HepG2 (cell line): Measurements from ENCODE around the gene CADPS. TPM values are rescaled to one million over a fixed set of nuclear protein-coding genes. Genes with fewer than 3 reads are reported as not detected.

ENCODE experiments used
- ESRRA ChIP-seq: sonication (generic); formaldehyde crosslinking; IDR thresholded peaks from 2 replicates; pipeline ENCODE4 v1.5.1; 2020; ENCODE audit warnings: mild to moderate bottlenecking, low read depth, missing genetic modification reagents
- FOXC1 ChIP-seq: sonication (generic); formaldehyde crosslinking; IDR thresholded peaks from 2 replicates; pipeline ENCODE4 v1.8.0; 2022; ENCODE audit warnings: mild to moderate bottlenecking, missing genetic modification reagents, borderline replicate concordance
- FOXK2 ChIP-seq: fragments of 450-650 bp; IDR thresholded peaks from 2 replicates; pipeline ENCODE4 v1.6.1; 2016
- MAFK ChIP-seq, 2 experiments: IDR thresholded peaks in 1 of 2; conservative IDR thresholded peaks in 1 of 2; 2 replicates each; pipeline ENCODE4 v1.6.1; 2011; ENCODE audit warnings: improper control_type of control experiment in 2 of 2, low read length in 2 of 2
- MED8 ChIP-seq: sonication (generic); formaldehyde crosslinking; IDR thresholded peaks from 2 replicates; pipeline ENCODE4 v1.8.1; 2023; ENCODE audit warnings: mild to moderate bottlenecking, missing genetic modification reagents; ENCODE audit not compliant: insufficient replicate concordance
- NFE2L1 ChIP-seq: sonication (generic); formaldehyde crosslinking; IDR thresholded peaks from 2 replicates; pipeline ENCODE4 v1.4.0; 2020; ENCODE audit warnings: missing genetic modification reagents, mild to moderate bottlenecking, borderline replicate concordance
- SOX13 ChIP-seq, 3 experiments: fragments of 450-650 bp in 1 of 3; sonication (generic) in 1 of 3; formaldehyde crosslinking in 1 of 3; IDR thresholded peaks in 2 of 3; conservative IDR thresholded peaks in 1 of 3; 2 replicates each; pipeline versions ENCODE4 v1.5.0 to v1.6.1; 2016 to 2020; ENCODE audit warnings: antibody characterized with exemption in 1 of 3, mild to moderate bottlenecking in 1 of 3, missing compliant biosample characterization in 1 of 3, missing genetic modification reagents in 1 of 3, moderate library complexity in 1 of 3
- SYNCRIP ChIP-seq: fragments of 200-400 bp; formaldehyde crosslinking; IDR thresholded peaks from 2 replicates; pipeline ENCODE4 v1.6.1; 2018; ENCODE audit warnings: mild to moderate bottlenecking, low read depth, low read length; ENCODE audit not compliant: insufficient read depth
- TBX3 ChIP-seq: fragments of 450-650 bp; IDR thresholded peaks from 2 replicates; pipeline ENCODE4 v1.6.1; 2017; ENCODE audit warnings: antibody characterized with exemption, mild to moderate bottlenecking, inconsistent platforms, borderline replicate concordance
- TRIM24 ChIP-seq: sonication (generic); formaldehyde crosslinking; IDR thresholded peaks from 2 replicates; pipeline ENCODE4 v1.8.0; 2022; ENCODE audit warnings: mild to moderate bottlenecking, missing genetic modification reagents
- ZNF180 ChIP-seq: sonication (generic); formaldehyde crosslinking; IDR thresholded peaks from 2 replicates; pipeline ENCODE4 v1.4.0; 2020; ENCODE audit warnings: low read depth, missing genetic modification reagents, borderline replicate concordance
- ZNF598 ChIP-seq: sonication (generic); formaldehyde crosslinking; IDR thresholded peaks from 2 replicates; pipeline ENCODE4 v1.5.1; 2020; ENCODE audit warnings: mild to moderate bottlenecking, missing genetic modification reagents, borderline replicate concordance
- ZNF788 ChIP-seq: sonication (generic); formaldehyde crosslinking; IDR thresholded peaks from 2 replicates; pipeline ENCODE4 v1.5.0; 2020; ENCODE audit warnings: mild to moderate bottlenecking, missing genetic modification reagents, borderline replicate concordance
- ZNF816 ChIP-seq: sonication (generic); formaldehyde crosslinking; IDR thresholded peaks from 2 replicates; pipeline ENCODE4 v1.8.0; 2022; ENCODE audit warnings: missing genetic modification reagents, mild to moderate bottlenecking, borderline replicate concordance
- polyA plus RNA-seq, 8 experiments: library from polyadenylated mRNA; depleted of rRNA in 3 of 8; stranded (reverse) in 7 of 8; unstranded in 1 of 8; fragments of >200 nt; fragmentation: Illumina TruSeq in 4 of 8; extraction: Trizol in 4 of 8; gene quantifications; 2 replicates each; pipeline versions ENCODE4 v1.2.1 to v1.2.3, GENCODE V29; 2011 to 2016; ENCODE audit warnings: low read depth in 4 of 8, missing spikeins in 1 of 8, mixed read lengths in 1 of 8; ENCODE audit not compliant: insufficient read depth in 1 of 8
- total RNA-seq, 5 experiments: library from RNA; depleted of rRNA; stranded (reverse); fragments of >200 nt; fragmentation: Illumina TruSeq; extraction: Trizol; gene quantifications; 2 replicates each; pipeline ENCODE4 v1.2.3, GENCODE V29; 2016; ENCODE audit warnings: low read depth in 1 of 5
- TF ChIP-seq, protein P1 (sequence below): IDR thresholded peaks from 2 replicates; pipeline ENCODE4 v1.6.1; 2016; ENCODE audit warnings: low read depth, control low read depth
- TF ChIP-seq, protein P2 (sequence below): sonication (generic); formaldehyde crosslinking; IDR thresholded peaks from 2 replicates; pipeline ENCODE4 v1.4.0; 2020; ENCODE audit warnings: missing genetic modification reagents
- TF ChIP-seq, protein P3 (sequence below): sonication (generic); formaldehyde crosslinking; conservative IDR thresholded peaks from 2 replicates; pipeline ENCODE4 v1.4.0; 2020; ENCODE audit warnings: missing genetic modification reagents
- TF ChIP-seq, protein P4 (sequence below): sonication (generic); formaldehyde crosslinking; IDR thresholded peaks from 2 replicates; pipeline ENCODE4 v1.4.0; 2020; ENCODE audit warnings: missing genetic modification reagents, borderline replicate concordance

Gene CADPS
- total and polyA plus RNA-seq, 2 of the 13 experiments (the other 11 are each of a cell fraction or from before 2014, with no cell fraction given): not detected

DNA sequence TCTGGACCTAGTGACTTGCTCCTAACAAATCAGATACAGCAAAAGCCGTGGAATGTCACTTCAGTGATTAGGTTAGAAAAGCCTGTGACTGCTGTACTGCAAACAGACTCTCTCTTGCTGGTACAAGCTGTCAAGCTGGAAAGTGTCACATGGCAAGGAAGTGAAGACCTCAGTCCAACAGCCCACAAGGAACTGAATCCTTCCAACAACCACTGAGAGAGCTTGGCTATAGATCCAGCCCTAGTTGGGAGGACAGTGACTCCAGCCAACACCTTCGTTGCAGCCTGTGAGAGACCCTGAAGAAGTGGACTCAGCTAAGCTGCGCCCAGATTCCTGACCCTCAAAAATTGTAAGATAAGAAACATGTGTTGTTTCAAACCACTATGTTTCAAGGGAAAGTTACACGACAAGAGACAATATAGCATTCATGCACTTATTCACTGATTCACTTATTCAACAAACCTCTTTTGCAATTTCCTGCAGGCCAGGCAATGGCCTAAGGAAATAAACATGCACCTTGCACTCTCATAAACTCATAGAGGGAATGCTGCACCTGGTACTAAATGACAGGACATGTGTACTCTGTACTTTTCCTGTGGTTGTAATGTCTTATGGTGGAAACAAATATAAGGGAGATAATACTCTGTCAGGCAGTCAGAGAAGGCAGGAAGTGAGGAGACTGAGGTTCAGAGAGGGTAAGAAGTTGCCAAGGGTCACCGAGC, 142.9 kb downstream of the CADPS start (continued):
- TF ChIP-seq, protein P1, sequence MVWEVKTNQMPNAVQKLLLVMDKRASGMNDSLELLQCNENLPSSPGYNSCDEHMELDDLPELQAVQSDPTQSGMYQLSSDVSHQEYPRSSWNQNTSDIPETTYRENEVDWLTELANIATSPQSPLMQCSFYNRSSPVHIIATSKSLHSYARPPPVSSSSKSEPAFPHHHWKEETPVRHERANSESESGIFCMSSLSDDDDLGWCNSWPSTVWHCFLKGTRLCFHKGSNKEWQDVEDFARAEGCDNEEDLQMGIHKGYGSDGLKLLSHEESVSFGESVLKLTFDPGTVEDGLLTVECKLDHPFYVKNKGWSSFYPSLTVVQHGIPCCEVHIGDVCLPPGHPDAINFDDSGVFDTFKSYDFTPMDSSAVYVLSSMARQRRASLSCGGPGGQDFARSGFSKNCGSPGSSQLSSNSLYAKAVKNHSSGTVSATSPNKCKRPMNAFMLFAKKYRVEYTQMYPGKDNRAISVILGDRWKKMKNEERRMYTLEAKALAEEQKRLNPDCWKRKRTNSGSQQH (CRISPR knock-in tag): no peak
- peak; percentile 99 for TF ChIP-seq TRIM24 (CRISPR knock-in tag)
- no peak for TF ChIP-seq ZNF598 (CRISPR knock-in tag)
- TF ChIP-seq SYNCRIP: no peak
- TF ChIP-seq, protein P2, sequence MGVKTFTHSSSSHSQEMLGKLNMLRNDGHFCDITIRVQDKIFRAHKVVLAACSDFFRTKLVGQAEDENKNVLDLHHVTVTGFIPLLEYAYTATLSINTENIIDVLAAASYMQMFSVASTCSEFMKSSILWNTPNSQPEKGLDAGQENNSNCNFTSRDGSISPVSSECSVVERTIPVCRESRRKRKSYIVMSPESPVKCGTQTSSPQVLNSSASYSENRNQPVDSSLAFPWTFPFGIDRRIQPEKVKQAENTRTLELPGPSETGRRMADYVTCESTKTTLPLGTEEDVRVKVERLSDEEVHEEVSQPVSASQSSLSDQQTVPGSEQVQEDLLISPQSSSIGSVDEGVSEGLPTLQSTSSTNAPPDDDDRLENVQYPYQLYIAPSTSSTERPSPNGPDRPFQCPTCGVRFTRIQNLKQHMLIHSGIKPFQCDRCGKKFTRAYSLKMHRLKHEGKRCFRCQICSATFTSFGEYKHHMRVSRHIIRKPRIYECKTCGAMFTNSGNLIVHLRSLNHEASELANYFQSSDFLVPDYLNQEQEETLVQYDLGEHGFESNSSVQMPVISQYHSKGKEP (CRISPR knock-in tag): no peak
- peak; percentile 19; the same call in 1 of the 2 replicates for TF ChIP-seq TBX3
- TF ChIP-seq, protein P3, sequence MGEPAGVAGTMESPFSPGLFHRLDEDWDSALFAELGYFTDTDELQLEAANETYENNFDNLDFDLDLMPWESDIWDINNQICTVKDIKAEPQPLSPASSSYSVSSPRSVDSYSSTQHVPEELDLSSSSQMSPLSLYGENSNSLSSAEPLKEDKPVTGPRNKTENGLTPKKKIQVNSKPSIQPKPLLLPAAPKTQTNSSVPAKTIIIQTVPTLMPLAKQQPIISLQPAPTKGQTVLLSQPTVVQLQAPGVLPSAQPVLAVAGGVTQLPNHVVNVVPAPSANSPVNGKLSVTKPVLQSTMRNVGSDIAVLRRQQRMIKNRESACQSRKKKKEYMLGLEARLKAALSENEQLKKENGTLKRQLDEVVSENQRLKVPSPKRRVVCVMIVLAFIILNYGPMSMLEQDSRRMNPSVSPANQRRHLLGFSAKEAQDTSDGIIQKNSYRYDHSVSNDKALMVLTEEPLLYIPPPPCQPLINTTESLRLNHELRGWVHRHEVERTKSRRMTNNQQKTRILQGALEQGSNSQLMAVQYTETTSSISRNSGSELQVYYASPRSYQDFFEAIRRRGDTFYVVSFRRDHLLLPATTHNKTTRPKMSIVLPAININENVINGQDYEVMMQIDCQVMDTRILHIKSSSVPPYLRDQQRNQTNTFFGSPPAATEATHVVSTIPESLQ (CRISPR knock-in tag): no peak
- no peak for TF ChIP-seq NFE2L1
- peak; percentile 29; the same call in 1 of the 2 replicates for TF ChIP-seq ESRRA (CRISPR knock-in tag)
- TF ChIP-seq SOX13 (IDR thresholded peaks at IDR 0.05): peak; percentile 48; the same call in 1 of the 2 replicates
- peak in 1 of 2 experiments; percentile 86; a peak in 2 of 4 replicates for TF ChIP-seq SOX13 (CRISPR knock-in tag; conservative IDR thresholded peaks at IDR 0.05 in 1 of 2, IDR thresholded peaks at IDR 0.05 in 1 of 2)
- TF ChIP-seq ZNF816: peak; percentile 55; the same call in 1 of the 2 replicates
- TF ChIP-seq FOXK2: peak; percentile 83; the same call in 1 of the 2 replicates
- TF ChIP-seq, protein P4, sequence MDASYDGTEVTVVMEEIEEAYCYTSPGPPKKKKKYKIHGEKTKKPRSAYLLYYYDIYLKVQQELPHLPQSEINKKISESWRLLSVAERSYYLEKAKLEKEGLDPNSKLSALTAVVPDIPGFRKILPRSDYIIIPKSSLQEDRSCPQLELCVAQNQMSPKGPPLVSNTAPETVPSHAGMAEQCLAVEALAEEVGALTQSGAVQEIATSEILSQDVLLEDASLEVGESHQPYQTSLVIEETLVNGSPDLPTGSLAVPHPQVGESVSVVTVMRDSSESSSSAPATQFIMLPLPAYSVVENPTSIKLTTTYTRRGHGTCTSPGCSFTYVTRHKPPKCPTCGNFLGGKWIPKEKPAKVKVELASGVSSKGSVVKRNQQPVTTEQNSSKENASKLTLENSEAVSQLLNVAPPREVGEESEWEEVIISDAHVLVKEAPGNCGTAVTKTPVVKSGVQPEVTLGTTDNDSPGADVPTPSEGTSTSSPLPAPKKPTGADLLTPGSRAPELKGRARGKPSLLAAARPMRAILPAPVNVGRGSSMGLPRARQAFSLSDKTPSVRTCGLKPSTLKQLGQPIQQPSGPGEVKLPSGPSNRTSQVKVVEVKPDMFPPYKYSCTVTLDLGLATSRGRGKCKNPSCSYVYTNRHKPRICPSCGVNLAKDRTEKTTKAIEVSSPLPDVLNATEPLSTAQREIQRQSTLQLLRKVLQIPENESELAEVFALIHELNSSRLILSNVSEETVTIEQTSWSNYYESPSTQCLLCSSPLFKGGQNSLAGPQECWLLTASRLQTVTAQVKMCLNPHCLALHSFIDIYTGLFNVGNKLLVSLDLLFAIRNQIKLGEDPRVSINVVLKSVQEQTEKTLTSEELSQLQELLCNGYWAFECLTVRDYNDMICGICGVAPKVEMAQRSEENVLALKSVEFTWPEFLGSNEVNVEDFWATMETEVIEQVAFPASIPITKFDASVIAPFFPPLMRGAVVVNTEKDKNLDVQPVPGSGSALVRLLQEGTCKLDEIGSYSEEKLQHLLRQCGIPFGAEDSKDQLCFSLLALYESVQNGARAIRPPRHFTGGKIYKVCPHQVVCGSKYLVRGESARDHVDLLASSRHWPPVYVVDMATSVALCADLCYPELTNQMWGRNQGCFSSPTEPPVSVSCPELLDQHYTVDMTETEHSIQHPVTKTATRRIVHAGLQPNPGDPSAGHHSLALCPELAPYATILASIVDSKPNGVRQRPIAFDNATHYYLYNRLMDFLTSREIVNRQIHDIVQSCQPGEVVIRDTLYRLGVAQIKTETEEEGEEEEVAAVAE (CRISPR knock-in tag): peak; percentile 13; the same call in 1 of the 2 replicates
- TF ChIP-seq MED8 (CRISPR knock-in tag): no peak
- no peak for TF ChIP-seq ZNF180 (CRISPR knock-in tag)
- TF ChIP-seq MAFK (conservative IDR thresholded peaks at IDR 0.05 in 1 of 2, IDR thresholded peaks at IDR 0.05 in 1 of 2; ENCODE audit: low read length in 2 of 2): no peak
- TF ChIP-seq FOXC1 (CRISPR knock-in tag): no peak
- 0 out of 2 replicates have a peak, but pooled peaks have one; percentile 60 for TF ChIP-seq ZNF788 (CRISPR knock-in tag)
